Central memory CD4-positive, alpha-beta T cell (primary cell): ENCODE measurements around the gene CD63.
A peak's percentile ranks its signal among the peaks of the same experiment; 100 is the strongest.

Experiments
- DNase-seq: peaks from one replicate; pipeline ENCODE4 v3.0.0; 2022

The CD63 gene

DNA sequence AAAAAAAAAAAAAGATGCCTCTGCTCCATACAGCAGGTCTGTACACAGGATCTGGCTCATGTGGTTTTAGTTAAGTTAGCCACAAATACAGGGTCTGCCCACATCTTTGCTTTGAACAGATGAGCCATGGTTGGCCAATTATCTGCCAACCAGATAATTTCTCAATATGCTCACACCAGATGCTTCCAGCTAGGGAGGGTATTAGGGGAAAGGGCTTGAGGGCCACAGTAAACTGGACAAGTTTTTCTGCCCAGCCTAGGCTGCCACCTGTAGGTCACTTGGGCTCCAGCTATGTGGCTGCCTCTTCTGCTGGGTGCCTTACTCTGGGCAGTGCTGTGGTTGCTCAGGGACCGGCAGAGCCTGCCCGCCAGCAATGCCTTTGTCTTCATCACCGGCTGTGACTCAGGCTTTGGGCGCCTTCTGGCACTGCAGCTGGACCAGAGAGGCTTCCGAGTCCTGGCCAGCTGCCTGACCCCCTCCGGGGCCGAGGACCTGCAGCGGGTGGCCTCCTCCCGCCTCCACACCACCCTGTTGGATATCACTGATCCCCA lies 7.8 kb downstream of the CD63 start:
- no peak for DNase-seq

DNA sequence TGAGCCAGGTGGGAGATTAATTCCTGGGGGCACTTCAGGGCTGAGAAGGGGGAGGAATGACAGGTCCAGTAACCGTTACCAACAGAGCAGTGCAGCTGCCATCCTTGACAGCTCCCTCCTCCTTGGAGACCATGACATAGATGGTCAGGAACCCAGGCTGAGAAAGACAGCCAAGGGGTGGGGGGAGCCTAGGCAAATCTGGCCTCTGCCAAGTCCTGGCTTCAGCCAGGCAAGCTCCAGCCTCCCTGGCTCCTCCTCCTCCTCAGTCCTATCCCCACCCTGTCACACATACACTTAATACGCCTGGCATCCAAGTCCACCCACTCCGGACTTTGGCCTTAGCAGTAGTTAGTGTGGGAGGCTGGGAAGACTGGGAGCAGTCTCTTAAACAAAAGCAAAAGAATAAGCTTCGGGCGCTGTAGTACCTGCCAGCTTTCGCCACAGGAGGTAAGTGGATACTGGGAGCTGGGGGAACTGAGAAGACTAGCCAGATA lies 8.7 kb downstream of the CD63 start, which contains the start of gene RDH5:
Gene RDH5, plus strand, starts transcription at position 323 of the 494 bp plus-strand sequence. CDS start 792 bp downstream, outside the sequence.
- no peak for DNase-seq

- no peak for DNase-seq
Measured at GRCh38 chr12:55719371-55719770, 9.4 kb downstream of the CD63 start.

- no peak for DNase-seq
Measured at GRCh38 chr12:55718624-55719275, 10.1 kb downstream of the CD63 start.

- no peak for DNase-seq
Measured at GRCh38 chr12:55718015-55718414, 10.8 kb downstream of the CD63 start.

DNA sequence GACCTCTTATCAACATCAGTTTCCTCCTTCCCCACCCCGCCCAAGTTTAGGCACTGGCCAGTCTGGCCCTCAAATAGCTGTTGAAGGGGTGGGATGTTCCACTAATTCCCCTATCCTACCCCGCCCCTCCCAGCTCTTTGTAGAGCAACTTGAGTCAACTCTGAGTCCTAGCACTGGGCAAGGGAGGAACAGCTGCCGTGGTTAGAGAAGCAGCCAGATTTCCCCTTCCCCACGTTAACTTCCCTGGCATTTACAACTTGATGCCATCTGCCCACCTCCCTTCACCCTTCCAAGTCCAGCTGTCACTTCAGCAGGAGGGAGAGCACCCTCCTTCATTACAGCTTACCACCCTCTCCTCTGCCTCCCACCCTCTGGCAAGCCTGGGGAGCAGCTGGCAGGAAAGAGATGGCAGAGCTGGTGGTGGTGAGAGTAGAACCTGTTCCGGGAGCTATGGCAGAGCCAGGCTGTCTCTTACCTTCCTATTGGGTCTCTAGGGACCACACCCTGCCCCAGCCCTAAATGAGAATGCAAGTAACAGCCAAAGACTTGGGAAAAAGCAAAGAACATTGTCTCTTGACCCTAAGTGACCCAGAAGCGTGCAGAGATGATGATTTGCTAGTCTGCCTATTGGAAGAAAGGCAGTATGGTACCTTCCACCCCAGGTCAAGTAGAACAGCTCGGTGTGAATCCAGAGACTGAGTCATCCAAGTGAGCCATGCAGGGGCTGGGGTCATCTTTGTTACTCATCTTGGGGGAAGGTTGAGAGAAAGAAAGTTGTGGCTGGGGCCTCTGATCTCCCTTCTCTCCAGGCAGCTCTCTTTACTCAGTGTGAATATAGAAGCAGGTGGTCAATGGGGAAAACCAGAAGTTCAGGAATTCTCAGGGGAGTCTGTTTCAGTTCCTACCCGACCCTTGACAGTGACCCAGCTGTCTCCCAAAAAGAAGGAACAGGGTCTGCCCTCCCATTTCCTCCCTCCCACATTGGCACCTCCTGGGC lies 11.5 kb downstream of the CD63 start:
- no peak for DNase-seq

GRCh38 chr12:55716582-55716957 lies 12.2 kb downstream of the CD63 start:
- no peak for DNase-seq

DNA sequence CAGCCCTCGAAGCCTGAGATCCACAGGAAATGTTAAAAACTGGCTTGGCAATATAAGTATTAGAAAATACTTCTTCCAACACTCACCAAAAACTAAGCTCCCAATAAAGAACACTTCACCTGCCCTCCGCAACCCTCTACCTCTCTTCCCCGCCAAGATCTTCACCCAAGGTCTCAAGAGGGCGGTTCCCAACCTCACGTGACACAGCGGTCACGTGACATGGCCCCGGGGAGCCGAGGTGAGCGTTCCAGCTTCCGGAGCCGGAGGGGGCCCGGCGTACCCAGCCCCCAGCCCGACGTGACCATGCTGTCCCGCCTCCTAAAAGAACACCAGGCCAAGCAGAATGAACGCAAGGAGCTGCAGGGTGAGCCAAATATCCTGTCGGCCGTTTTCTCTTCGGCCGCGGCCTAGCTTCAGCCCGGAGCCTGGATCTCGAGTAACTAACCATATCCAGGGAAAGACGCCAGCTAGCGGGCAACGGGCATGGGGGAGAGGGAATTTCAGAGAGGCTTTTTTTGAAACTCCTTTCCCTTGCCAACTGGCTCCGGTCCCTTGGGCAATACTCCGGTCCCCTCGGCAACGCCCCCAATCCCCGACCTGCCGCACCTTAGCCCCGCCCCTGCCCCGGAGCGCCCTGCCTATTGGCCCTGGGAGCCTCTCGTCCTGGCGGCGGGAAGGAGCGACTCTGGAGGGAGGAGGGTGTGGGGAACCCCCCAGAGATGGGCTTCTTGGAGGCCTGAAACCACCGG lies 12.8 kb downstream of the CD63 start, which contains the start of gene BLOC1S1:
Gene BLOC1S1, plus strand, starts transcription at position 214 of the 749 bp plus-strand sequence. Its CDS starts 6 bp downstream, at position 220.
- DNase-seq, result peak; percentile 88

- no peak for DNase-seq
Measured at GRCh38 chr12:55715169-55715764, 13.5 kb downstream of the CD63 start.

DNA sequence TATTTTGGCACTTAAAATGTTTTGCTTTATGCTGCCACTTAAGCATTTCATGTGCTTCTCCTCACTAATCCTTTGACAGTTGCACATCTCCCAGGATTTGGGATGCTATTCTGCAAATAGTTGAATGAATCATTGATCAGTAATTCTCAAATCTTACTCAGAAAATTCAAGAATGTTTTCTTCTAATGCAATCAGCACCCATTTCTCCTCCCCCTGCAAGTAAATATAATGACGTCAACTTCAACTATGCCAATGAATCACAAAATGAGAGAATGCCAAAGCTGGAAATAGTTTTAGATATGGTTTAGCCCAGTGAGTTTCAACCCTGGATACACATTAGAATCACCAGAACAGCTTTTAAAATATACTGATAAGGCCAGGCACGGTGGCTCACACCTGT lies 15.1 kb downstream of the CD63 start:
- no peak for DNase-seq

DNA sequence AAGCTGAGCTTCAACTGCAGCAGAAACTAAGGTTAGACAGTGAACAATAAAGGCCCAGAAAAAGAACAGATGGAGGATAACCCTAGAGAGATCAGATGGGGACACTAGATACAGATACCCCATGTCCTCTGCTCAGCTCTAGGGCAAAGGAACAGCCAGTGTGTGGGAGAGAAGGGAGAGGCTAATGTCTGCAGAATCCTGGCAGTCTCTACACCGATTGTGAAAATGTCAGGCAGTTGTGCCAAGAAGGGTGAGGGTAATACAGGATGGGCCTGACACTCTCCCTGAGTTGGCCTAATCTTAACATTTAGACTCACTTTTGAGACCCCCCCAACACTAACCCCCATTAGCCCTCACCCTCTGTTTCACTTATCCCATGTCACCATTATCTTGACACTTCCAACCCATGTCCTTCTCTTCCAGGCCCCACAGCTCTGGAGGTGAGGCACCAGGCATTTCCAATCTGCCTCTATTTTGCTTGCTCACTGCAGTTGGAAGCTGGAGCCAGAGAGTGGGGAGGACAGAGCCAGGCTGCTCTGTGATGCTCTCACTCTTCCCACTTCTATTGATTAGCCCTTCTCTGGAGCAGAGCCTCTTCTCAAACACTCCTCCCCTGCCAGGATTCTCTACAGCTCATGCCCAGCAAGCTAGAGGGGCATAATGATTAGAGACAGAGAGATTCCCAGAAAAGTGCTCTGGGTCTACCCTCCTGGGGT lies 16.0 kb downstream of the CD63 start:
- DNase-seq, result no peak

GRCh38 chr12:55711786-55712553 lies 16.8 kb downstream of the CD63 start:
- no peak for DNase-seq

- no peak for DNase-seq
Measured at GRCh38 chr12:55708695-55709233, 20.0 kb downstream of the CD63 start.

GRCh38 chr12:55707841-55708694 lies 20.7 kb downstream of the CD63 start, which contains the start of gene ITGA7:
Gene ITGA7, minus strand, starts transcription at chr12:55707904. Its CDS starts 222 bp downstream, at chr12:55707682.
- DNase-seq, result peak; percentile 36

- DNase-seq, result no peak
Measured at GRCh38 chr12:55707219-55707671, 21.6 kb downstream of the CD63 start.

- DNase-seq, result no peak
Measured at GRCh38 chr12:55706568-55707218, 22.1 kb downstream of the CD63 start.

- DNase-seq, result no peak
Measured at GRCh38 chr12:55705782-55706402, 22.9 kb downstream of the CD63 start.
